Keratinocyte (primary cell): ENCODE results near the gene GCK. TPM values are rescaled to one million over a fixed set of nuclear protein-coding genes. Genes with fewer than 3 reads are reported as not detected.
A peak's percentile ranks its signal among the peaks of the same experiment; 100 is the strongest.
"Not testable (repeated sequence)": the region's sequence is repeated elsewhere in the genome, so short reads cannot be mapped to it uniquely, and the experiment has no call there.

Experiments
- DNase-seq: peaks from one replicate; pipeline ENCODE4 v3.0.0-alpha.2; 2011; ENCODE audit warnings: low read depth, missing footprints, low spot score
- FAIRE-seq: peaks from 2 replicates; lab custom pipeline; 2011; peaks lifted over from hg19 to GRCh38; lab: Jason Lieb, UNC
- H2AFZ ChIP-seq: 2 replicates; pipeline ENCODE4 v1.6.0; 2012; ENCODE audit warnings: low read length, control low read depth, inconsistent platforms; ENCODE audit not compliant: control insufficient read depth
- H3K27ac ChIP-seq: 2 replicates; pipeline ENCODE4 v1.5.1; 2011; ENCODE audit warnings: low read length; ENCODE audit not compliant: control insufficient read depth, insufficient read depth
- H3K27me3 ChIP-seq: 3 replicates; pipeline ENCODE4 v1.6.0; 2011; ENCODE audit warnings: low read length; ENCODE audit not compliant: control insufficient read depth, insufficient read depth; ENCODE audit errors: extremely low read depth
- H3K36me3 ChIP-seq, 2 experiments: 2 replicates in 1 of 2; 3 replicates in 1 of 2; pipeline ENCODE4 v1.5.1; 2011; ENCODE audit warnings: low read length in 2 of 2, mild to moderate bottlenecking in 1 of 2; ENCODE audit not compliant: control insufficient read depth in 2 of 2, insufficient read depth in 2 of 2; ENCODE audit errors: extremely low read depth in 1 of 2
- H3K4me1 ChIP-seq: 3 replicates; pipeline ENCODE4 v1.5.1; 2011; ENCODE audit warnings: low read length; ENCODE audit not compliant: control insufficient read depth, insufficient read depth; ENCODE audit errors: extremely low read depth
- H3K4me2 ChIP-seq: 3 replicates; pipeline ENCODE4 v1.6.0; 2011; ENCODE audit warnings: low read depth, low read length; ENCODE audit not compliant: control insufficient read depth, insufficient read depth; ENCODE audit errors: extremely low read depth
- H3K4me3 ChIP-seq, 3 experiments: fragments of 200-600 bp in 1 of 3; sonication (generic) in 1 of 3; 2 replicates in 2 of 3; 3 replicates in 1 of 3; pipeline ENCODE4 v1.5.1; 2011 to 2016; ENCODE audit warnings: low read length in 3 of 3, mild to moderate bottlenecking in 3 of 3, control low read depth in 2 of 3, inconsistent platforms in 1 of 3, low read depth in 1 of 3, mixed read lengths in 1 of 3, mixed run types in 1 of 3, moderate library complexity in 1 of 3; ENCODE audit not compliant: control insufficient read depth in 2 of 3, insufficient read depth in 2 of 3; ENCODE audit errors: extremely low read depth in 1 of 3
- H3K79me2 ChIP-seq: 2 replicates; pipeline ENCODE4 v1.6.0; 2012; ENCODE audit warnings: low read length; ENCODE audit not compliant: control insufficient read depth, insufficient read depth
- H3K9ac ChIP-seq: 3 replicates; pipeline ENCODE4 v1.6.0; 2011; ENCODE audit warnings: low read length; ENCODE audit not compliant: control insufficient read depth, insufficient read depth; ENCODE audit errors: extremely low read depth
- H3K9me1 ChIP-seq: 3 replicates; pipeline ENCODE4 v1.6.0; 2011; ENCODE audit warnings: low read length; ENCODE audit not compliant: control insufficient read depth, insufficient read depth; ENCODE audit errors: extremely low read depth
- H3K9me3 ChIP-seq: 2 replicates; pipeline ENCODE4 v1.5.1; 2012; ENCODE audit warnings: low read depth, low read length; ENCODE audit not compliant: control insufficient read depth
- H4K20me1 ChIP-seq: 3 replicates; pipeline ENCODE4 v1.6.0; 2011; ENCODE audit warnings: low read length; ENCODE audit not compliant: control insufficient read depth, insufficient read depth; ENCODE audit errors: extremely low read depth
- EZH2 ChIP-seq: IDR thresholded peaks from one replicate; pipeline ENCODE4 v1.6.1; 2012; ENCODE audit warnings: inconsistent platforms, mild to moderate bottlenecking, low read length, moderate library complexity
- dilution Hi-C: fragments of 300-500 bp; cut with MboI; formaldehyde crosslinking; loops from one replicate; pipeline ENCODE4 v1.7.0; 2020; ENCODE audit warnings: low sequenced_read_pairs; ENCODE audit not compliant: extremely low pct_ligation_motif_present
- polyA plus RNA-seq, 5 experiments: library from polyadenylated mRNA; depleted of rRNA in 3 of 5; stranded (reverse) in 3 of 5; stranded (forward) in 1 of 5; unstranded in 1 of 5; fragments of >200 nt; gene quantifications; 1 replicate in 1 of 5; 2 replicates in 3 of 5; 3 replicates in 1 of 5; pipeline versions ENCODE4 v1.2.1 to v1.2.3, GENCODE V29; 2011 to 2012; ENCODE audit warnings: missing spikeins in 2 of 5, low read depth in 1 of 5, low replicate concordance in 1 of 5
- TF ChIP-seq, protein P1 (sequence below), 3 experiments: IDR thresholded peaks in 1 of 3; conservative IDR thresholded peaks in 1 of 3; optimal IDR thresholded peaks in 1 of 3; 2 replicates in 2 of 3; 3 replicates in 1 of 3; pipeline versions ENCODE3 to v1.5.1; 2011; ENCODE audit warnings: low read length in 3 of 3, mild to moderate bottlenecking in 3 of 3, moderate library complexity in 2 of 3, control low read depth in 1 of 3, inconsistent platforms in 1 of 3; ENCODE audit not compliant: insufficient read depth in 2 of 3; ENCODE audit errors: extremely low read depth in 1 of 3

Gene GCK
- polyA plus RNA-seq, 1 donor (not counting 4 experiments of a cell fraction or from before 2014, with no cell fraction given): not detected

GRCh38 chr7:44201813-44202212, 12.6 kb upstream of the GCK start:
- peaks cover 3% of the 10 kb centered on the region for H3K4me1 ChIP-seq
- peak overlapping the region; percentile 74 to 100 (median 79) for H3K4me3 ChIP-seq
- H3K9me1 ChIP-seq: no peaks in the 10 kb centered on the region
- peak overlapping the region; percentile 71 for H3K27ac ChIP-seq
- H2AFZ ChIP-seq: no peak overlapping the region
- H3K4me2 ChIP-seq: peak overlapping the region; percentile 77
- dilution Hi-C loops: no loop called here
- H3K9me3 ChIP-seq: no peaks in the 10 kb centered on the region
- peaks cover 46% of the 10 kb centered on the region for H3K79me2 ChIP-seq
- no peaks in the 10 kb centered on the region for H3K27me3 ChIP-seq
- H3K9ac ChIP-seq: peak overlapping the region; percentile 91
- DNase-seq (no peak), FAIRE-seq (peak; percentile 5)
- peaks cover 17 to 33% of the 10 kb centered on the region in 2 experiments for H3K36me3 ChIP-seq
- peaks cover 4% of the 10 kb centered on the region for H4K20me1 ChIP-seq
- TF ChIP-seq, protein P1, sequence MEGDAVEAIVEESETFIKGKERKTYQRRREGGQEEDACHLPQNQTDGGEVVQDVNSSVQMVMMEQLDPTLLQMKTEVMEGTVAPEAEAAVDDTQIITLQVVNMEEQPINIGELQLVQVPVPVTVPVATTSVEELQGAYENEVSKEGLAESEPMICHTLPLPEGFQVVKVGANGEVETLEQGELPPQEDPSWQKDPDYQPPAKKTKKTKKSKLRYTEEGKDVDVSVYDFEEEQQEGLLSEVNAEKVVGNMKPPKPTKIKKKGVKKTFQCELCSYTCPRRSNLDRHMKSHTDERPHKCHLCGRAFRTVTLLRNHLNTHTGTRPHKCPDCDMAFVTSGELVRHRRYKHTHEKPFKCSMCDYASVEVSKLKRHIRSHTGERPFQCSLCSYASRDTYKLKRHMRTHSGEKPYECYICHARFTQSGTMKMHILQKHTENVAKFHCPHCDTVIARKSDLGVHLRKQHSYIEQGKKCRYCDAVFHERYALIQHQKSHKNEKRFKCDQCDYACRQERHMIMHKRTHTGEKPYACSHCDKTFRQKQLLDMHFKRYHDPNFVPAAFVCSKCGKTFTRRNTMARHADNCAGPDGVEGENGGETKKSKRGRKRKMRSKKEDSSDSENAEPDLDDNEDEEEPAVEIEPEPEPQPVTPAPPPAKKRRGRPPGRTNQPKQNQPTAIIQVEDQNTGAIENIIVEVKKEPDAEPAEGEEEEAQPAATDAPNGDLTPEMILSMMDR (optimal IDR thresholded peaks at IDR 0.05 in 1 of 3, IDR thresholded peaks at IDR 0.05 in 1 of 3, conservative IDR thresholded peaks at IDR 0.05 in 1 of 3; ENCODE audit: extremely low read depth in 1 of 3, insufficient read depth in 2 of 3, low read length in 3 of 3): no peak
- no peak for TF ChIP-seq EZH2

DNA sequence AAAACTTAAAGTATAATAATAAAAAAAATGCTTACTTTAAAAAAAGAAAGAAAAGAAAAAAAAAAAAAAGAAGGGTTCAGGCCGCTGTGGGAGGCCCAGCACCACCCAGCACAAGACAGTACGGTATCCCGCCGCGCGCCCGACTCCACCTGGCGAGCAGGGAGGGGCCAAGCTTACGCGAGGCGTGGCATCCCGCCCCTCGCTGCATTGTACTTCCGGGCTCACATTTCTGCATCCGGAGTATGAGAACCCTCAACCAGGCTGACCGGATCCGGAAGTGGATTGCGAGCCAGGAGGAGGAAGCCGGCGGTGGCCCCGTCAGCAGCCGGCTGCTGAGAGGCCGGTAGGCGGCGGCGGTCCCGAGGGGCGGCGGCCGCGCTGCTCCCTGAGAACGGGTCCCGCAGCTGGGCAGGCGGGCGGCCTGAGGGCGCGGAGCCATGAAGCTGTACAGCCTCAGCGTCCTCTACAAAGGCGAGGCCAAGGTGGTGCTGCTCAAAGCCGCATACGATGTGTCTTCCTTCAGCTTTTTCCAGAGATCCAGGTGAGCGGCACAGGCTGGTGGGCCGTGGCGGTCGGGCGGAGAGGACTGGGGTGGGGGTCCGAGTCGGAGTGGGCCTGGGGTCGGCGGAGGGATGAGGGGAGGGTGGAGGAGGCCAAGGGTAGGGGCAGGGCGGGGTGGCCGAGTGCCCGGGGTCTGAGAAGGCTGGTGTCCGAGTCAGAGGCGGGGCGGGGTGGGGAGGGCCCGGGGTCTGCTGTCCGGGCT, 11.6 kb upstream of the GCK start, which contains the start of gene YKT6:
YKT6 (plus strand) TSS at position 280 of the 763 bp plus-strand sequence; CDS start at position 438, 158 bp downstream.
- peak within 1 kb of the TSS; percentile 71 for H3K27ac ChIP-seq
- peak within 1 kb of the TSS; percentile 88 for H2AFZ ChIP-seq
- dilution Hi-C loops: no loop called here
- peak within 1 kb of the TSS; percentile 77 for H3K4me2 ChIP-seq
- TF ChIP-seq EZH2: no peak
- TF ChIP-seq, protein P1 (optimal IDR thresholded peaks at IDR 0.05 in 1 of 3, IDR thresholded peaks at IDR 0.05 in 1 of 3, conservative IDR thresholded peaks at IDR 0.05 in 1 of 3; ENCODE audit: extremely low read depth in 1 of 3, insufficient read depth in 2 of 3, low read length in 3 of 3): peak in 2 of 3 experiments; percentile 27 to 66
- DNase-seq (peak; percentile 79), FAIRE-seq (peak; percentile 81)
- peak within 1 kb of the TSS; percentile 74 to 100 (median 79) for H3K4me3 ChIP-seq
- H3K36me3 ChIP-seq: peaks cover 12 to 25% of the 10 kb centered on the region in 2 experiments
- no peaks in the 10 kb centered on the region for H3K9me3 ChIP-seq
- no peaks in the 10 kb centered on the region for H3K9me1 ChIP-seq
- H3K27me3 ChIP-seq: no peaks in the 10 kb centered on the region
- H3K79me2 ChIP-seq: peaks cover 43% of the 10 kb centered on the region
- H3K9ac ChIP-seq: peak within 1 kb of the TSS; percentile 91
- peaks cover 4% of the 10 kb centered on the region for H4K20me1 ChIP-seq
- H3K4me1 ChIP-seq: peaks cover 8% of the 10 kb centered on the region

DNA sequence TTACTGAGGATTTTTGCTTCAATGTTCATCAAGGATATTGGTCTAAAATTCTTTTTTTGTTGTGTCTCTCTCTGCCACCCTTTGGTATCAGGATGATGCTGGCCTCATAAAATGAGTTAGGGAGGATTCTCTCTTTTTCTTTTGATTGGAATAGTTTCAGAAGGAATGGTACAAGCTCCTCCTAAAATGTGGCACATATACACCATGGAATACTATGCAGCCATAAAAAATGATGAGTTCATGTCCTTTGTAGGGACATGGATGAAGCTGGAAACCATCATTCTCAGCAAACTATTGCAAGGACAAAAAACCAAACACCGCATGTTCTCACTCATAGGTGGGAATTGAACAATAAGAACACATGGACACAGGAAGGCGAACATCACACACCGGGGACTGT, 10.9 kb upstream of the GCK start:
- H3K9ac ChIP-seq, H3K27me3 ChIP-seq, H3K4me1 ChIP-seq, H3K9me3 ChIP-seq, H3K27ac ChIP-seq, FAIRE-seq, H2AFZ ChIP-seq, H4K20me1 ChIP-seq, H3K9me1 ChIP-seq, H3K4me3 ChIP-seq, DNase-seq, dilution Hi-C loops, H3K4me2 ChIP-seq: not testable (repeated sequence)
- peaks cover 12 to 18% of the 10 kb centered on the region in 2 experiments for H3K36me3 ChIP-seq
- H3K79me2 ChIP-seq: peaks cover 38% of the 10 kb centered on the region
